Measurements from ENCODE around the gene SLC27A3.

SLC27A3 gene

DNA sequence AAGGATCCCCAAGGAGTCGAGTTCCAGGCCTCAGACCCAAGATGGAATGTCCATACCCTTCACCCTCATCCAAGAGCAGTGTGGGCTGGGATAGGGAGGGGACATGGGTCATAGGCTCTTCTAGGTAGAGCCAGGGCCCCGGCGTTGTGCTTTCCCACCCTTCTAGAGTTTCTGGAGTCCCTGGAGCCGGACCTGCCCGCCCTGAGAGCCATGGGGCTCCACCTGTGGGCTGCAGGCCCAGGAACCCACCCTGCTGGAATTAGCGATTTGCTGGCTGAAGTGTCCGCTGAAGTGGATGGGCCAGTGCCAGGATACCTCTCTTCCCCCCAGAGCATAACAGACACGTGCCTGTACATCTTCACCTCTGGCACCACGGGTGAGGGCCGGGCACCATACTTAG, 1.1 kb downstream of the SLC27A3 start:
- H3K4me3 ChIP-seq (ENCODE audit: low read depth, low read length), result peak overlapping the region; percentile 67
- no peak for DNase-seq (ENCODE audit: low read depth)
- TF ChIP-seq MYC (IDR thresholded peaks at IDR 0.05; ENCODE audit: low read depth, low read length), result no peak
- TF ChIP-seq POLR2A (IDR thresholded peaks at IDR 0.05; ENCODE audit: extremely low read depth, insufficient read length), result no peak
- TF ChIP-seq, protein P1, sequence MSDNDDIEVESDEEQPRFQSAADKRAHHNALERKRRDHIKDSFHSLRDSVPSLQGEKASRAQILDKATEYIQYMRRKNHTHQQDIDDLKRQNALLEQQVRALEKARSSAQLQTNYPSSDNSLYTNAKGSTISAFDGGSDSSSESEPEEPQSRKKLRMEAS (IDR thresholded peaks at IDR 0.05; ENCODE audit: low read depth, low read length), result no peak

DNA sequence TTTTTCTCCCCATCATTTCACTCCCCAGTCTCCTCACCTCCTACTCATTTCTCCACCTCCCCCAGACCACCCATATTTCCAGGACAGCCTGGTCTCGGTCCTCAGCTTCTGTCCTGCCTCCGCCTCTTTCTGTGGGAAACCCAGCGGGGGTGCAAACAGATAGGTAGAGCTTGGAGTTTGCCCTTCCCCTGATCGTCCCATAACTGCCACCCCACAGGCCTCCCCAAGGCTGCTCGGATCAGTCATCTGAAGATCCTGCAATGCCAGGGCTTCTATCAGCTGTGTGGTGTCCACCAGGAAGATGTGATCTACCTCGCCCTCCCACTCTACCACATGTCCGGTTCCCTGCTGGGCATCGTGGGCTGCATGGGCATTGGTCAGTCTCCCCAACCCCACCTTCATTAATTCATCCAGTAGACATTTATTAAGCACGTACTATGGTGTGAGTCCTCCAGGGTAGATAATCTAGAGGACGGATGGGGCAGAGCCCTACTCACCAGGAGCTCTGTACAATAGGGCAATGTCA, 1.7 kb downstream of the SLC27A3 start:
- H3K4me3 ChIP-seq (ENCODE audit: low read depth, low read length), result no peak overlapping the region
- no peak for DNase-seq (ENCODE audit: low read depth)
- TF ChIP-seq, protein P1 (IDR thresholded peaks at IDR 0.05; ENCODE audit: low read depth, low read length), result no peak
- no peak for TF ChIP-seq POLR2A (IDR thresholded peaks at IDR 0.05; ENCODE audit: extremely low read depth, insufficient read length)
- no peak for TF ChIP-seq MYC (IDR thresholded peaks at IDR 0.05; ENCODE audit: low read depth, low read length)
- TF ChIP-seq, protein P2, sequence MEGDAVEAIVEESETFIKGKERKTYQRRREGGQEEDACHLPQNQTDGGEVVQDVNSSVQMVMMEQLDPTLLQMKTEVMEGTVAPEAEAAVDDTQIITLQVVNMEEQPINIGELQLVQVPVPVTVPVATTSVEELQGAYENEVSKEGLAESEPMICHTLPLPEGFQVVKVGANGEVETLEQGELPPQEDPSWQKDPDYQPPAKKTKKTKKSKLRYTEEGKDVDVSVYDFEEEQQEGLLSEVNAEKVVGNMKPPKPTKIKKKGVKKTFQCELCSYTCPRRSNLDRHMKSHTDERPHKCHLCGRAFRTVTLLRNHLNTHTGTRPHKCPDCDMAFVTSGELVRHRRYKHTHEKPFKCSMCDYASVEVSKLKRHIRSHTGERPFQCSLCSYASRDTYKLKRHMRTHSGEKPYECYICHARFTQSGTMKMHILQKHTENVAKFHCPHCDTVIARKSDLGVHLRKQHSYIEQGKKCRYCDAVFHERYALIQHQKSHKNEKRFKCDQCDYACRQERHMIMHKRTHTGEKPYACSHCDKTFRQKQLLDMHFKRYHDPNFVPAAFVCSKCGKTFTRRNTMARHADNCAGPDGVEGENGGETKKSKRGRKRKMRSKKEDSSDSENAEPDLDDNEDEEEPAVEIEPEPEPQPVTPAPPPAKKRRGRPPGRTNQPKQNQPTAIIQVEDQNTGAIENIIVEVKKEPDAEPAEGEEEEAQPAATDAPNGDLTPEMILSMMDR (IDR thresholded peaks at IDR 0.05; ENCODE audit: low read depth, low read length), result no peak

DNA sequence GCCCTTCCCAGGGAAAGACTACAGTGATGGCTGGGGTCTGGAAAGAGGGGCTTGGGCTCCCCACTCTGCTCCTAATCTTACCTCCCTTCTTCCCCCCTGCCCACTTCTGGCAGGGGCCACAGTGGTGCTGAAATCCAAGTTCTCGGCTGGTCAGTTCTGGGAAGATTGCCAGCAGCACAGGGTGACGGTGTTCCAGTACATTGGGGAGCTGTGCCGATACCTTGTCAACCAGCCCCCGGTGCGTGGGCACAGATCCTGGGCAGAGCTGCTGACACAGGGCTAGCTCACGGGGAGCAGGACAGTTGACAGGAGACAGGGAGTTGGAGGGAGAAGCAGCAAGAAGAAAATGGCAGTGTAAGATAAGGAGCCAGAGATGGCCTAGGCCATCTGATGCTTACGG, 2.4 kb downstream of the SLC27A3 start:
- no peak for DNase-seq (ENCODE audit: low read depth)
- no peak for TF ChIP-seq MYC (IDR thresholded peaks at IDR 0.05; ENCODE audit: low read depth, low read length)
- TF ChIP-seq, protein P1 (IDR thresholded peaks at IDR 0.05; ENCODE audit: low read depth, low read length), result no peak
- TF ChIP-seq, protein P2 (IDR thresholded peaks at IDR 0.05; ENCODE audit: low read depth, low read length), result no peak
- TF ChIP-seq POLR2A (IDR thresholded peaks at IDR 0.05; ENCODE audit: extremely low read depth, insufficient read length), result no peak
- H3K4me3 ChIP-seq (ENCODE audit: low read depth, low read length), result no peak overlapping the region

DNA sequence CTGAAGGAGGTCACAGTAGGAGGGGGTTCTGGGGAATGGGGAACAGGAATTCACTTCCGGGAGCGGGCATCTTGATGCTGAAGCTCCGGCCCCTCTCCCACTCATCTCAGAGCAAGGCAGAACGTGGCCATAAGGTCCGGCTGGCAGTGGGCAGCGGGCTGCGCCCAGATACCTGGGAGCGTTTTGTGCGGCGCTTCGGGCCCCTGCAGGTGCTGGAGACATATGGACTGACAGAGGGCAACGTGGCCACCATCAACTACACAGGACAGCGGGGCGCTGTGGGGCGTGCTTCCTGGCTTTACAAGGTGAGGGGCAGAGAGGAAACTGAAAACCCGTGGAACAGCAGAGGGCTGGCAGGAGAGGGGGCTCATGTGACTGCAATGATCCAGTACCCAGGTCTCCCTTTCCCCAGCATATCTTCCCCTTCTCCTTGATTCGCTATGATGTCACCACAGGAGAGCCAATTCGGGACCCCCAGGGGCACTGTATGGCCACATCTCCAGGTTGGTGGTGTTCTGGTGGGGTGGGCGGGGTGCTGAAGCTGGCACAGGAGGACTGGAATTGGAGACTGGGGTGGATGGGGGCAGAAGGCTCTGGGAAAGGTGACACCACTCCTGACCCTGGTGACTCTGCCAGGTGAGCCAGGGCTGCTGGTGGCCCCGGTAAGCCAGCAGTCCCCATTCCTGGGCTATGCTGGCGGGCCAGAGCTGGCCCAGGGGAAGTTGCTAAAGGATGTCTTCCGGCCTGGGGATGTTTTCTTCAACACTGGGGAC, 3.0 kb downstream of the SLC27A3 start:
- no peak overlapping the region for H3K4me3 ChIP-seq (ENCODE audit: low read depth, low read length)
- DNase-seq (ENCODE audit: low read depth), result no peak
- no peak for TF ChIP-seq MYC (IDR thresholded peaks at IDR 0.05; ENCODE audit: low read depth, low read length)
- TF ChIP-seq POLR2A (IDR thresholded peaks at IDR 0.05; ENCODE audit: extremely low read depth, insufficient read length), result no peak
- TF ChIP-seq, protein P1 (IDR thresholded peaks at IDR 0.05; ENCODE audit: low read depth, low read length), result no peak
- TF ChIP-seq, protein P2 (IDR thresholded peaks at IDR 0.05; ENCODE audit: low read depth, low read length), result no peak

DNA sequence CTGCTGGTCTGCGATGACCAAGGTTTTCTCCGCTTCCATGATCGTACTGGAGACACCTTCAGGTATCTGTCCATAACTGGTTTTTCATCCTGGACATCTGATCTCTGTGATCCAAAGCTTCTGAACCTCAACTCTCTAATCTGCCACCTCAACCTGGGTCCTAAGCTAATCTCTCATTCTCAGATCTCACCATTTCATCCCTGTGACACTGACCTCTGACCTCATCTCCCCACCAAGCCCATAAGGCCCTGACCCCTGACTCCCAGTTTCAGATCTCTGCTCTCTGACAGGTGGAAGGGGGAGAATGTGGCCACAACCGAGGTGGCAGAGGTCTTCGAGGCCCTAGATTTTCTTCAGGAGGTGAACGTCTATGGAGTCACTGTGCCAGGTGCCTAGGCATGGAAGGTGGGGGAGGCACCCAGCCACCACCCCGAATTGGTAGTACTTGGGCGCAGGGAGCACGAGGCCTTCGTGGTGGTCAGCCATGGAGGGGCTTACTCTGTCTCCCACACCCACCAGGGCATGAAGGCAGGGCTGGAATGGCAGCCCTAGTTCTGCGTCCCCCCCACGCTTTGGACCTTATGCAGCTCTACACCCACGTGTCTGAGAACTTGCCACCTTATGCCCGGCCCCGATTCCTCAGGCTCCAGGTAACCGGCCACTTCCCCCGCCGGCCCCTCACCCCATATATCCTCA, 3.8 kb downstream of the SLC27A3 start:
- no peak for DNase-seq (ENCODE audit: low read depth)
- no peak overlapping the region for H3K4me3 ChIP-seq (ENCODE audit: low read depth, low read length)
- TF ChIP-seq MYC (IDR thresholded peaks at IDR 0.05; ENCODE audit: low read depth, low read length), result no peak

DNA sequence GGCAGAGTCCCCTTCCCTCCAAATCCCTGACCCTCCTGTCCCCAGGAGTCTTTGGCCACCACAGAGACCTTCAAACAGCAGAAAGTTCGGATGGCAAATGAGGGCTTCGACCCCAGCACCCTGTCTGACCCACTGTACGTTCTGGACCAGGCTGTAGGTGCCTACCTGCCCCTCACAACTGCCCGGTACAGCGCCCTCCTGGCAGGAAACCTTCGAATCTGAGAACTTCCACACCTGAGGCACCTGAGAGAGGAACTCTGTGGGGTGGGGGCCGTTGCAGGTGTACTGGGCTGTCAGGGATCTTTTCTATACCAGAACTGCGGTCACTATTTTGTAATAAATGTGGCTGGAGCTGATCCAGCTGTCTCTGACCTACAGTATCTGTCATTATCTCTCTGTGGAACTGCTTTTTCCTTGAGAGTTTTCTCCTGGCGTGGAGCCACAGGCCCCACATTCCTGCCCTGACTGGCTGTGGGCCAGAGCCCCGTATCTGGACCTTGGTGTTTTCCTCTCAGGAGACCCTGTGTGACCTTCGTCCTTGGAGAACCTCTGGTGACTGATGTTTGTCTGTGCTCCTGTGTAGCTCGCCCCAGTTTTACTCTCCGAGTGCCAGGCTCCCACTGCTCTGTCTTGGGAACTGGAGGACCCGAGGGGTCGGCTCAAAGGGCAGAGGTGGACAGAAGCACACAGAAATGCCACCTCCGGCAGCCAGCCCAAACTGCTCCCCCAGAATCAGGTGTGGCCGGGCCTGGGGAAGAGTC, 4.8 kb downstream of the SLC27A3 start:
- no peak for DNase-seq (ENCODE audit: low read depth)
- TF ChIP-seq, protein P1 (IDR thresholded peaks at IDR 0.05; ENCODE audit: low read depth, low read length), result no peak
- TF ChIP-seq, protein P2 (IDR thresholded peaks at IDR 0.05; ENCODE audit: low read depth, low read length), result no peak
- TF ChIP-seq POLR2A (IDR thresholded peaks at IDR 0.05; ENCODE audit: extremely low read depth, insufficient read length) (no peak), MYC (IDR thresholded peaks at IDR 0.05; ENCODE audit: low read depth, low read length) (no peak)
- no peak overlapping the region for H3K4me3 ChIP-seq (ENCODE audit: low read depth, low read length)
